Peyer's patch (tissue), 4 donors: Measurements from ENCODE around the gene SMG6. TPM values are rescaled to one million over a fixed set of nuclear protein-coding genes. Genes with fewer than 3 reads are reported as not detected.
A peak's percentile ranks its signal among the peaks of the same experiment; 100 is the strongest.

ENCODE experiments used
- DNase-seq, 3 donors: peaks; one replicate each; pipeline ENCODE4 v3.0.0-alpha.2; 2017 to 2019
- H3K27ac ChIP-seq, 4 donors: fragments of 200-600 bp; sonication (generic); one replicate each; pipeline ENCODE4 v1.5.1; 2016 to 2019
- H3K27me3 ChIP-seq, 2 donors: fragments of 200-600 bp; sonication (generic); one replicate each; pipeline ENCODE4 v1.5.1; 2019
- H3K36me3 ChIP-seq, 3 donors: fragments of 200-600 bp; sonication (generic); one replicate each; pipeline ENCODE4 v1.5.1; 2016 to 2019
- H3K4me1 ChIP-seq, 4 donors: fragments of 200-600 bp; sonication (generic); one replicate each; pipeline ENCODE4 v1.5.1; 2016 to 2019
- H3K4me3 ChIP-seq, 4 donors: fragments of 200-600 bp; sonication (generic); 1 replicate in 3 of 4; 2 replicates in 1 of 4; pipeline ENCODE4 v1.5.1; 2016 to 2019; ENCODE audit warnings: mild to moderate bottlenecking in 1 of 4
- H3K9me3 ChIP-seq, 4 donors: fragments of 200-600 bp; sonication (generic); one replicate each; pipeline ENCODE4 v1.5.1; 2016 to 2019; ENCODE audit warnings: mild to moderate bottlenecking in 1 of 4
- CTCF ChIP-seq, 6 experiments: fragments of 450-650 bp in 4 of 6; fragments of 200-600 bp in 2 of 6; sonication (generic) in 1 of 6; IDR thresholded peaks; one replicate each; pipeline ENCODE4 v1.5.1; 2017 to 2019; ENCODE audit warnings: antibody characterized with exemption in 6 of 6, mild to moderate bottlenecking in 3 of 6, moderate library complexity in 1 of 6
- POLR2A ChIP-seq, 2 donors: fragments of 450-650 bp; IDR thresholded peaks; one replicate each; pipeline ENCODE4 v1.5.1; 2017; ENCODE audit warnings: antibody characterized with exemption in 2 of 2, mild to moderate bottlenecking in 2 of 2, moderate library complexity in 2 of 2
- total RNA-seq, 4 donors: library from RNA; depleted of rRNA; stranded (reverse); fragments of >200 nt; gene quantifications; one replicate each; pipeline ENCODE4 v1.1.0, GENCODE V29; 2016

SMG6 gene
- total RNA-seq, 4 donors from 2014 or later = 33.3 to 139 (median 67.4) TPM

- Histone ChIP-seq H3K4me3 (no peak overlapping the region), H3K9me3 (no peaks in the 10 kb centered on the region), H3K27ac (no peak overlapping the region), H3K36me3 (no peaks in the 10 kb centered on the region), H3K27me3 (no peaks in the 10 kb centered on the region), H3K4me1 (peaks cover 0 to 9% (median 4%) of the 10 kb centered on the region in 4 donors)
- no peak for DNase-seq
- TF ChIP-seq CTCF (IDR thresholded peaks at IDR 0.05) (no peak), POLR2A (IDR thresholded peaks at IDR 0.05) (no peak)
Measured at GRCh38 chr17:2195729-2196128, 107.9 kb downstream of the SMG6 start.

- DNase-seq = no peak
- Histone ChIP-seq H3K9me3 (no peaks in the 10 kb centered on the region), H3K4me1 (peaks cover 0 to 17% (median 4%) of the 10 kb centered on the region in 4 donors), H3K4me3 (no peak overlapping the region), H3K27me3 (no peaks in the 10 kb centered on the region), H3K36me3 (no peaks in the 10 kb centered on the region), H3K27ac (no peak overlapping the region)
- TF ChIP-seq POLR2A (IDR thresholded peaks at IDR 0.05) = no peak
- TF ChIP-seq CTCF (IDR thresholded peaks at IDR 0.05) = no peak
Measured at GRCh38 chr17:2194889-2195335, 108.7 kb downstream of the SMG6 start.

DNA sequence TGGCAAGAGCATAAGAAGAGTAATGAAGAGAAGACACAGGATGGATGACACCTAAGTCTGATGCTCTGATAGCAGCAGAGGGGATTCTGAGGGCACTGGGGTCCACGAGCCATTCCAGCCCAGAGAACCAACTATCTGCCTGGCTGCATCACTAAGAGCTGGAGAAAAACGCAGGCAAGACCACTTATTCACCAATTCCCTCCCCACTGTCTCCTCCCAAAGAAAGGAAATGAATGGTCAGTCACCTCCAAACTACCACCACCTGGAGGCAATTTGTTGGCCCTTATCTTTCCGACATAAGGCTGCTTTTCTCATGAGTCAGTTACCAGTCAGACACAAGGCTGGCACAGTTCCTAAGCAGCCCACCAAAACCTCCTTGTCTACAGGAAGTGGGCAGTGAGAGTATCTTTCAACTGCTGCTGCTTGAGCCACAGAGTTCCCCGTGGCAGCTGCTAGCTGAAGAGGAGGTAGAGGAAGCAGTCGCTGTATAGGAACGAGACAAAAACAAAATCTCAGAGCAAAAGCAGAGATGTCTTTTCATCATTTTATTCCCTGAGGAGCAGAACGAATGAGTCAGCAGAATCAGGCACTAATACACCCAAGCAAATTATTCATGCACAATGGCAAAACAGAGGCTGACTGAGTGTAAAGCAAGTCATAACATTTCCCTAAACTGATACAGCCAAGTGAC lies 111.1 kb downstream of the SMG6 start:
- Histone ChIP-seq H3K4me3 (no peak overlapping the region), H3K4me1 (peaks cover 0 to 22% (median 4%) of the 10 kb centered on the region in 4 donors), H3K9me3 (no peaks in the 10 kb centered on the region), H3K27me3 (no peaks in the 10 kb centered on the region), H3K36me3 (peaks cover 0 to 9% (median 0%) of the 10 kb centered on the region in 3 donors), H3K27ac (peak overlapping the region in 3 of 4 donors; percentile 48 to 63 (median 48))
- no peak for TF ChIP-seq CTCF (IDR thresholded peaks at IDR 0.05)
- no peak for TF ChIP-seq POLR2A (IDR thresholded peaks at IDR 0.05)
- DNase-seq = peak in 2 of 3 donors; percentile 59 to 72

DNA sequence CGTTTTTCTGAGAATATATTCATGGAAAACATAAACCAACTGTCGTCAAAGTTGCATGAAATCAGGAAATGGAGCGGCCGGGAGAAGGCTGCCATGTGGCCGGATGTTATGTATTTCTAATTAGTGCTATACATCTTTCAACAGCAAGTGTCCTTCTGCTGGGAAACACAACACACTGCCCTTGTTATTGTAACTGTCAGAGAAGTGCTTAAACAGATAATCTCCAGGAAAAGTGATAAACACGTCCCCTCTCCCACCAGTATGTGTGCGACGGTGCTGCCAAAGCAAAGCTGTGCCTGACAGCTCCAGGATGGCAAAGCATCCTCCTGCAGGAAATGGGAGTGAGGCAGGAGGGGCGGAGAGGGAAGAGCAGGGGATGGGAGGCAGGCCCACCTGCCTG lies 111.8 kb downstream of the SMG6 start:
- Histone ChIP-seq H3K36me3 (peaks cover 0 to 13% (median 0%) of the 10 kb centered on the region in 3 donors), H3K4me3 (no peak overlapping the region), H3K27ac (peak overlapping the region in 3 of 4 donors; percentile 48 to 63 (median 48)), H3K9me3 (no peaks in the 10 kb centered on the region), H3K4me1 (peaks cover 0 to 22% (median 4%) of the 10 kb centered on the region in 4 donors), H3K27me3 (no peaks in the 10 kb centered on the region)
- no peak for DNase-seq
- TF ChIP-seq CTCF (IDR thresholded peaks at IDR 0.05) = no peak
- TF ChIP-seq POLR2A (IDR thresholded peaks at IDR 0.05) = no peak

DNA sequence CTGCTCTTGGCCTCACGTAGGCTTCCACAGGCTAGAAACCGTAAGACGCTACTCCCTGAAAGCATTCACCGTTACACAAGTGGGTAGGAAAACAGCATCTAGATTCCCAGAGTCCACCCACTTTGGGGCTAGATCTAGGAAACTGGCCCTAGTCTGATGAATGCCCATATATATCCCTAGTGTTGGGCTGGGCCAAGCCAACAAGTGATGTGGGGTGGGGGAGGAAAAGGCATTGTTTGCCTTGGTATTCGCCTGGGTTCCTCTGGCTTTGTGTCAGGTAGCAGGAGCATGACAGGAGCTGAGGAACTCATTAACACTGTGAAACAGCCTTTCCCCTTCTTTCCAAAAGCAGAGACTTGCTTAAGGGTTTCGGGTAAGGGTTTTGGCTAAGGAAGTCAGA lies 112.4 kb downstream of the SMG6 start:
- Histone ChIP-seq H3K27ac (peak overlapping the region in 2 of 4 donors; percentile 48 to 63), H3K36me3 (peaks cover 0 to 19% (median 0%) of the 10 kb centered on the region in 3 donors), H3K4me3 (no peak overlapping the region), H3K4me1 (peaks cover 0 to 22% (median 4%) of the 10 kb centered on the region in 4 donors), H3K27me3 (no peaks in the 10 kb centered on the region), H3K9me3 (no peaks in the 10 kb centered on the region)
- TF ChIP-seq POLR2A (IDR thresholded peaks at IDR 0.05) = no peak
- TF ChIP-seq CTCF (IDR thresholded peaks at IDR 0.05) = no peak
- no peak for DNase-seq
